ENCODE results near the gene CELF4. TPM values are rescaled to one million over a fixed set of nuclear protein-coding genes. Genes with fewer than 3 reads are reported as not detected.

CELF4 gene
- total RNA-seq, 2 donors from 2014 or later: 1.4 TPM; not detected in 1

- no peak for DNase-seq
- no peaks in the 10 kb centered on the region for H3K4me1 ChIP-seq
Observed at GRCh38 chr18:37443325-37444055, 122.1 kb downstream of the CELF4 start.

GRCh38 chr18:37442477-37442876, 123.1 kb downstream of the CELF4 start:
- Histone ChIP-seq H3K4me1 (no peaks in the 10 kb centered on the region), H3K9me3 (no peaks in the 10 kb centered on the region), H3K27ac (no peak overlapping the region), H3K4me3 (no peak overlapping the region), H3K36me3 (no peaks in the 10 kb centered on the region), H3K9ac (ENCODE audit: low read depth in 2 of 2, low read length in 2 of 2) (no peak overlapping the region), H3K27me3 (no peaks in the 10 kb centered on the region)
- TF ChIP-seq CTCF (IDR thresholded peaks at IDR 0.05): no peak
- DNase-seq: no peak
- intact Hi-C loops (cut with DNase I): loop anchor here (10.0 kb wide), 1 partner anchor 92 kb away; no protein-coding TSS in a partner anchor

More at GRCh38 chr18:37443325-37444055, 122.1 kb downstream of the CELF4 start:
- intact Hi-C loops (cut with DNase I): loop anchor here (10.0 kb wide), 1 partner anchor 91 kb away; no protein-coding TSS in a partner anchor
- no peaks in the 10 kb centered on the region for H3K27me3 ChIP-seq
- no peak for TF ChIP-seq CTCF (IDR thresholded peaks at IDR 0.05)
- no peak overlapping the region for H3K9ac ChIP-seq (ENCODE audit: low read depth in 2 of 2, low read length in 2 of 2)
- no peak overlapping the region for H3K27ac ChIP-seq
- H3K4me3 ChIP-seq: no peak overlapping the region
- no peaks in the 10 kb centered on the region for H3K36me3 ChIP-seq
- no peaks in the 10 kb centered on the region for H3K9me3 ChIP-seq

- H3K27ac ChIP-seq: no peak overlapping the region
- H3K9ac ChIP-seq (ENCODE audit: low read depth in 2 of 2, low read length in 2 of 2): no peak overlapping the region
- H3K36me3 ChIP-seq: no peaks in the 10 kb centered on the region
- H3K27me3 ChIP-seq: no peaks in the 10 kb centered on the region
- TF ChIP-seq CTCF (IDR thresholded peaks at IDR 0.05): no peak
- DNase-seq: no peak
- H3K9me3 ChIP-seq: no peaks in the 10 kb centered on the region
- intact Hi-C loops (cut with DNase I): loop anchor here (10.0 kb wide), 1 partner anchor 93 kb away; no protein-coding TSS in a partner anchor
- H3K4me1 ChIP-seq: no peaks in the 10 kb centered on the region
- no peak overlapping the region for H3K4me3 ChIP-seq
Observed at GRCh38 chr18:37441821-37442220, 123.8 kb downstream of the CELF4 start.

GRCh38 chr18:37440206-37440605, 125.4 kb downstream of the CELF4 start:
- TF ChIP-seq CTCF (IDR thresholded peaks at IDR 0.05): no peak

GRCh38 chr18:37438417-37439180, 127.0 kb downstream of the CELF4 start:
- no peaks in the 10 kb centered on the region for H3K9me3 ChIP-seq
- H3K27ac ChIP-seq: no peak overlapping the region
- H3K27me3 ChIP-seq: no peaks in the 10 kb centered on the region
- no peak for TF ChIP-seq CTCF (IDR thresholded peaks at IDR 0.05)
- intact Hi-C loops (cut with DNase I): no loop called here
- no peaks in the 10 kb centered on the region for H3K36me3 ChIP-seq
- no peak for DNase-seq
- no peak overlapping the region for H3K9ac ChIP-seq (ENCODE audit: low read depth in 2 of 2, low read length in 2 of 2)
- no peak overlapping the region for H3K4me3 ChIP-seq
- H3K4me1 ChIP-seq: no peaks in the 10 kb centered on the region

More at GRCh38 chr18:37440206-37440605, 125.4 kb downstream of the CELF4 start:
- Histone ChIP-seq H3K9me3 (no peaks in the 10 kb centered on the region), H3K27ac (no peak overlapping the region), H3K9ac (ENCODE audit: low read depth in 2 of 2, low read length in 2 of 2) (no peak overlapping the region), H3K4me1 (no peaks in the 10 kb centered on the region), H3K27me3 (no peaks in the 10 kb centered on the region), H3K4me3 (no peak overlapping the region), H3K36me3 (no peaks in the 10 kb centered on the region)
- intact Hi-C loops (cut with DNase I): loop anchor here (10.0 kb wide), 1 partner anchor 95 kb away; no protein-coding TSS in a partner anchor
- DNase-seq: no peak

Measured in colonic mucosa (tissue), 4 donors.